ENCODE results near the gene DDI2.

DNA sequence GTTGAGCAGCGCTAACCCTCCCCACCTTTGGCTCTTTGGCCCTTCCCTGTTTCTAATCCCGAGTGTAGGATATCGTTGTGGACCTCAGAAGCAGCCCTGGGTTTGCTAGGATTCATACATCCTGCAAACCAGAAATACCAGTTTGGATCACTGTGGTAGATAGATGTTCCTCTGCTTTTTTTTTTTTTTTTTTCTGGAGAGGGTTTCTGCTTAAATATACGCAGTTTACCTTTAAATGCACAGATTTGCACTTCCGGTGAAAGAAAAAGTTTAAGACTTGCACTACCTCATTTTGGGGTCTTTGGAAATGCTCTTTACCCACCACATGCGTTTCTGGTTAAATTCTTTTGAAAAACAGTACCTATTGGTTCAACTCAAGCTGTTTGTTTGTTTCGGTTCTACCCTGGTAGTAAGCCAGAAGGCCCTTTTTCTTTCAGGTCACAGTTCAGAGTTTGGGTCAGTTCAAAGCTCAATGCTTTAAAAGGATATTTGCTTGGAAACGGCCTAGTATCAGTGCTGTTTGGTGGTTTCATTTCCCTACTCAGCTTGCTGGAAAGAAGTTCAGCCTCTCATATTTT is 908 bp downstream of the DDI2 start:
- TF ChIP-seq CTCF (conservative IDR thresholded peaks at IDR 0.05; ENCODE audit: low read length) (no peak), EZH2phosphoT487 (IDR thresholded peaks at IDR 0.05; ENCODE audit: borderline replicate concordance) (no peak)

Measured in Loucy (cell line).